ENCODE data around the gene CYP2J2.
"Not testable (repeated sequence)": the region's sequence is repeated elsewhere in the genome, so short reads cannot be mapped to it uniquely, and the experiment has no call there.

The CYP2J2 gene

GRCh38 chr1:59866462-59866861 is 60.1 kb downstream of the CYP2J2 start:
- DNase-seq (ENCODE audit: low spot score) = no peak

DNA sequence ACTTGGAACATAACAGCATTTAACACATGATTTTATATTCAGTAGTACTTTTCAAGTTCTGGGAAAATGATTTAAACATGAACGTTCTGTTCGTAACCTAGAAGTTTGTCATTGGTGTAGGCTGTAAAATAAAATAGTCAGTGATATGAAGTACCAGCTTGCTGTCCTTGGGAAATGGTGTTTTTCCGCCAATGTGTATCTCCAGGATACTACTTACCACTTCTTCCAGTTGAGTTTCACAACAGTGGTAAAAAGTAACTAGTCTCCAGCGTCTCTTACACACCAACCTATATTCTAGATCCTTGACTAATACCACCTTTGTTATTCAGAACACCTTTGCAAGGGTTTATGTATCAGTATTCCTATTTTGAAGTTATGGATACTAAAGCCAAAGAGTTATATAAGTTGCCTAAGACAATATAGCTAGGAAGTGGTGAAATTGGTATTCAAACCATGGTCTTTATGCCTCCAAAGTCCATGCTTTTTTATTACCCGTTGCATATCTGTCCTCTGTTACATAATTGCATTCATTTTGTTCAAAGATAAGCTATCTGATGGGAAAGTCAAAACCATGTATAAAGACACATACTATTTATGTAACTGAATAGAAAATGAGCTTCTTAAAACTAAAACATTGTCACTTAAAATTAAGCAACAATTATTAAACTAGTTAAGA is 68.8 kb downstream of the CYP2J2 start:
- DNase-seq (ENCODE audit: low spot score) = no peak

DNA sequence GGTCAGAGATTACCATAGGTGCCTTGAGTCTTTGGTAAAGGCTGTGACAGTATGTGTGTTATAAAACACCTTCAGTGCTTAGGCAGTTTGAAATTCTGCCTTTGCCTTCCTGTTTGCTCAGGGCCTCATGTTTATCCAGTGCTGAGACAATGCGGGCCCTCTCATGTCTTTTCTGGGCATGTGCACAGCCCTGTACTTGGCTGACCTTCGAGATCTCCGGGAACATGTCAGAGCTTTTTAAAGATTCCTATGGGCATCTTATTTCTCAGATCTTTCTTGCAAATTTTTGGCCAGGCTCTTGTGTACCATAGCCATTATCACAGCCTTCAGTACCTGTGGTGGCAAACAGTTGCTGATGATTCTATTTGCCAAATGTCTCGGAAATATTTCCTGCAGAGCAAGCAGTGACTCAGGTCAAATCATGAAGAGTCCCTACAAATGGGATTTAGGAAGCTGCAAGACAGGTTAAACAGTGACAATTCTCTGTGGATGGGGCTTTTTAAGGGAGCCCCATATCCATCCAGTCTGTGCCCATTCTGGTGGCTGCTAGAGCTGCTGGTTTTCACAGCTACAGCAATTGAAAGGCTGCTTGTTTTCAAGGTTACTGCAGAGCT is 69.7 kb downstream of the CYP2J2 start:
- no peak for DNase-seq (ENCODE audit: low spot score)

DNA sequence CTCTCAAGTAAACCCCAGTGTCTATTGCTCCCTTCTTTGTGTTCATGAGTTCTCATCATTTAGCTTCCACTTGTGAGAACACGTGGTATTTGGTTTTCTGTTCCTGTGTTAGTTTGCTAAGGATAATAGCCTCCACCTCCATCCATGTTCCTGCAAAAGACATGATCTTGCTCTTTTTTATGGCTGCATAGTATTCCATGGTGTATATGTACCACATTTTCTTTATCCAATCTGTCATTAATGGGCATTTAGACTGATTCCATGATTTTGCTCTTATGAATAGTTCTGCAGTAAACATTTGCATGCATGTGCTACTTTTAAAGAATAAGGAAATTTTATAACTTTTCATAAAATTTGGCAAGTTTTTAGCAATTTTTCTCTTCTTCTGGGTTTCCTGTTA is 71.3 kb downstream of the CYP2J2 start:
- not testable (repeated sequence) for DNase-seq (ENCODE audit: low spot score)

DNA sequence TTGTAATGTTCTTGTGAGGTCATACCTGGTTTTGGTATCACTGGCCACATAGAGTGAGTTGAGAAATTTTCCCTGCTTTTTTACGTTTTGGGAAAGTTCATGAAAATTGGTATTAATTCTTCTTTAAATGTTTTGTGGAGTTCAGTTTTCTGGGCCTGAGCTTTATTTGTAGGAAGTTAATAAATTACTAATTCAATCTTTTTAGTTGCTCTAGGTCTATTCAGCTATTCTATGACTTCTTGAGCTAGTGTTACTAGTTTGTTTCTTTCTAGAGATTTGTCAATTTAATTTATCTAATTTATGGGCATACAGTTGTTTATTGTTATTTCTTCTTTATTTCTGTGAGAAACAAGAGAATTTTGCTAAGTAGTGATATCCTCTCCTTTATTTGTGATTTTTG is 74.5 kb downstream of the CYP2J2 start:
- DNase-seq (ENCODE audit: low spot score) = no peak

GRCh38 chr1:59846895-59847282 is 79.7 kb downstream of the CYP2J2 start:
- no peak for DNase-seq (ENCODE audit: low spot score)

- DNase-seq (ENCODE audit: low spot score) = no peak
Measured at GRCh38 chr1:59846209-59846894, 80.2 kb downstream of the CYP2J2 start.

GRCh38 chr1:59845091-59845490 is 81.5 kb downstream of the CYP2J2 start:
- DNase-seq (ENCODE audit: low spot score) = no peak
